Left ventricle myocardium superior (tissue), 1 donor: ENCODE measurements around the gene CR2. TPM values are rescaled to one million over a fixed set of nuclear protein-coding genes. Genes with fewer than 3 reads are reported as not detected.

ENCODE experiments used
- ATAC-seq: fragments of 200-7000 bp; cut with Tn5 transposase; one replicate; pipeline ENCODE4 v1.9.1; 2020; ENCODE audit warnings: mild to moderate bottlenecking, moderate library complexity
- DNase-seq: peaks from one replicate; pipeline ENCODE4 v3.0.0-alpha.2; 2020
- intact Hi-C: fragments of 100-400 bp; cut with micrococcal nuclease; formaldehyde crosslinking; loops from one replicate; pipeline ENCODE4 v1.11.0; 2022
- long read RNA-seq: library from polyadenylated mRNA; unstranded; transcript quantifications from one replicate; pipeline ENCODE4 v2.0.0, GENCODE V29; 2021
- total RNA-seq: library from RNA; stranded (reverse); fragmentation: NEBNext Ultra II Directional; extraction: Animal tissue kit (Norgen Biotek cat#: 25700); gene quantifications from one replicate; pipeline ENCODE4 v1.2.1, GENCODE V29; 2021
- donor health status: DM: no; HTN: yes; CAD: no; lungs with severe emphysema.

The CR2 gene
- total RNA-seq: not detected
- long read RNA-seq: 0 reads

- DNase-seq: peak; percentile 39
- ATAC-seq: peak; percentile 63
- intact Hi-C loops: no loop called here
Observed at GRCh38 chr1:207454046-207454964, at the start of gene CR2. Gene CR2 (plus strand): TSS chr1:207454328. CDS start chr1:207454419, 91 bp downstream.

DNA sequence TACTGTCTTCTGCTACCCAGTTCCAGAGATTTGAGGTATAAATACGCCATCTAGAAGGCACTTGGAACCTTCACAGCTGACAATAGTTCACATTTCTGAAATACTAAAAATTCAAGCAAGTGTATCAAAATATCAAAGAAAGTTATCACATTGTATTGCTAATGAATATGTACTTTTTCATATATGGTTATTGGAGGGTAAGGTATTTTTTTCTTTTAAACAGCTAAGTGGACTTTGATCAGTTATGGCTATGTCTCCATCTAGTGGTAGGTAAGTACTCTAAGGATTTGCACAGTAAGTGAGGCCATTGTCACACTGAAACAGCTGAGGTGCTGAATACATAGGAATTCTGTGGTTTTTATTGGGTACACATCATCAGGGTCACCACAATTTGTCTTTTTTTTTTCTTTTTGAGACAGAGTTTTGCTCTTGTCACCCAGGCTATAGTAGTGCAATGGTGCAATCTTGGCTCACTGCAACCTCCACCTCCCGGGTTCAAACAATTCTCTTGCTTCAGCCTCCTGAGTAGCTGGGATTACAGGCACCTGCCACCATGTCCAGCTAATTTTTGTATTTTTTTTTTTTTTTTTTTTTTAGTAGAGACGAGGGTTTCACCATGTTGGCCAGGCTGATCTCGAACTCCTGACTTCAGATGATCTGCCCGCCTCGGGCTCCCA, 49.1 kb upstream of the CR2 start:
- intact Hi-C loops: loop anchor here (5.0 to 10.0 kb wide), 2 partner anchors 220 to 318 kb away; partner anchors contain the start of gene C4BPB
- ATAC-seq (peak; percentile 57), DNase-seq (no peak)

DNA sequence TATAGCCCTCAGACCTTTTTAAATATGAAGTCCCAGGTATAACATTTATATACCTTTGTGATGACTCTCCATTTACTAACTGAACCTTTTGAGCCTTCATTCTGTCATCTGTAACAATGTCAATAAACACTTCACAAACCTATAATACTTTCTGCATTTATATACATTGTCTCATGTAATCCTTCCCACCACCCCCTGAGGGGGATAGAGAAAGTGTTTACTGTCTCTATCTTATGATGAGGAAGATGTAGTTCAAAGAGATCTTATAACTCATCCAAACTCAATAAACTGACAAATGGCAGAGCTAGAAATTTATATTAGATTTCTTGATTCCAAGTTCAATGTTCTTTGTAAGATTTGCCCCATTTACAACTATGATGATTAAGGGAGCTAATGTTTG, 48.3 kb upstream of the CR2 start:
- DNase-seq (no peak), ATAC-seq (no peak)
- intact Hi-C loops: loop anchor here (5.0 to 10.0 kb wide), 2 partner anchors 221 to 319 kb away; partner anchors contain the start of gene C4BPB

- DNase-seq (no peak), ATAC-seq (no peak)
- intact Hi-C loops: loop anchor here (5.0 to 10.0 kb wide), 2 partner anchors 223 to 320 kb away; partner anchors contain the start of gene C4BPB
Observed at GRCh38 chr1:207407655-207408260, 46.4 kb upstream of the CR2 start.

- intact Hi-C loops: no loop called here
- ATAC-seq (no peak), DNase-seq (no peak)
Observed at GRCh38 chr1:207412845-207413244, 41.3 kb upstream of the CR2 start.

GRCh38 chr1:207414606-207415108, 39.5 kb upstream of the CR2 start:
- no peak for ATAC-seq
- no peak for DNase-seq
- intact Hi-C loops: no loop called here

GRCh38 chr1:207417076-207417475, 37.1 kb upstream of the CR2 start:
- no peak for ATAC-seq
- intact Hi-C loops: no loop called here
- DNase-seq: no peak

- no peak for ATAC-seq
- intact Hi-C loops: no loop called here
- DNase-seq: no peak
Observed at GRCh38 chr1:207418351-207418750, 35.8 kb upstream of the CR2 start.

DNA sequence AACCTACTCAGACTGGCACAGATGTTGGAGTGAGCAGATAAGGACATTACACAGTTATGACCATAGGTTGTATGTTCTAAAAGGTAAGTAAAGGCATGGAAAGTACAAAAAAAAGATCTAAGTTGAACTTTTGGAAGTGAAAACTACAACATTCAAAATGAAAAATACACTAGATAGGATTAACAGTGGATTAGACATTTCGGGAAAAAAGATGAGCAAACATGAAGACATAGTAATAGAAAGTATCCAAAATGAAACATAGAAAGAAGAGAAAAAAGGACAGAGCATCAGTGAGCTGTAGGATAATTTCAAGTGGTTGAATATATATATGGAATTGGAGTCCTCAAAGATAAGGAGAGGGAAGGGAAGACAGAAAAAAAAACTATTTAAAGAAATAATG, 34.0 kb upstream of the CR2 start:
- intact Hi-C loops: no loop called here

DNA sequence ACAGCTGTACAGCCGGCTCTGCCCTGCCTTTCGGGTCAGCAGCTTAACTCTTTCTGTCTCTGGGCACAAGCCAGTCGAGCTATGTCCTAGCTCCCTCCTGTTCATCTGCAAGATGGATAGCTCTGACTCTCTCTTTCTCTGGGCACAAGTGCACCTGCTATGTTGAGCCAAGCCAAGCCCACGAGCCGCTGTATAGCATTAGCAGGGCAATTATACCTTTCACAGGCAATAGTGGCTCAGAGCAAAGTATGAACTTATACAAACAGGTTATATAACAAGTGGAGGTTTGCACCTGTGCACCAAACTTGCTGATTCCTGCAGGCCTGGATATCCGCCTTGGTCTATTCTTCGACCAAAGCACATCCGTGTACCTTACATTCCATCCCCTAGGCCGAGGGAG, 33.0 kb upstream of the CR2 start:
- intact Hi-C loops: no loop called here
- ATAC-seq (no peak), DNase-seq (no peak)

More for the DNA sequence above, 34.0 kb upstream of the CR2 start:
- ATAC-seq: no peak
- DNase-seq: no peak

- ATAC-seq: no peak
- intact Hi-C loops: no loop called here
- no peak for DNase-seq
Observed at GRCh38 chr1:207423560-207424292, 30.4 kb upstream of the CR2 start.

DNA sequence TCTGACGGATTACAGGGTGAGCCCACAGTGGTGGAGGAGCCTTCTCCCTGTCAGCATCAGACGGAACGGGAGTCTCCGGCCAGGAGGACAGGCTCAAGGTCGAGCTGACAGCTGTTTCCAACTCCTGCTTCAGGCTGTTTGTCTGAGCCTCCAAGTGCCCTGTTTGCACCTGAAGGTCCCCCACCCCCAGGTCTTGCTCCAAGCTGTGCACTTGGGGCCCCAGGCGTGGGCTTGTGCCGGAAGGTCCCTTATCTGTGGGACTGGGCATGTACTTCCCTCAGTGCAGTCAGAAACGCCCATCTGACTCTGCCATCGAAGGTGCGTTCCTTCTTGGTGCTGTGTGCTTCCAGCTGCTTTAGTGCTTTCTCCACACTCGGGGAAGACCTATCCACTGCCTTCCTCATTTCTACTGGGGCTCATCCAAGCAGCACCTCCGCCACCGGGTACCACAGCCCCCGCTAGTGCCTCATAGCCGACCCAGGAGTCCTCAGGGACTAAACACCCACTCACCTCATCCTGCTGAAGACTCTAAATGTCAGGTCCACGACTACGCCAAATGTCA, 29.5 kb upstream of the CR2 start:
- DNase-seq: no peak
- ATAC-seq: no peak
- intact Hi-C loops: no loop called here

GRCh38 chr1:207427832-207428585, 26.1 kb upstream of the CR2 start:
- ATAC-seq: no peak
- DNase-seq: no peak
- intact Hi-C loops: no loop called here

DNA sequence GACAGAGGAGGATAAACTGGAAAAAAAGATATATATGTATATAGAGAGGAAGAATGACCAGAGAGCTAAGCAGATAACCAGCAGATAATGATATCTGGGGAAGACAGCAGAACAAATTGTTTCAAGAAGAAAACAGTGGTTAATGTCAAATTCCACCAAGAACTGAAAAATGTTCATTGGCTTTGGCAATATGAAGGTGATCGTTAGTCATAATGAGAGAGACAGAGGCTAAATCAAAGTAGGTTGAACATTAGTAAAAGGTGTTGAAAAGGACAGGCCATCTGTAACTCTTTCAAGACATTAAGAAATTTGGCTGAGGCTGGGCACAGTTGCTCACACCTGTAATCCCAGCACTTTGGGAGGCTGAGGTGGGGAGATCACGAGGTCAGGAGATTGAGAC, 25.3 kb upstream of the CR2 start:
- intact Hi-C loops: no loop called here
- no peak for ATAC-seq
- DNase-seq: no peak

- intact Hi-C loops: no loop called here
- no peak for ATAC-seq
- DNase-seq: no peak
Observed at GRCh38 chr1:207429963-207430362, 24.2 kb upstream of the CR2 start.

- intact Hi-C loops: no loop called here
- ATAC-seq (no peak), DNase-seq (no peak)
Observed at GRCh38 chr1:207430602-207431001, 23.5 kb upstream of the CR2 start.

- ATAC-seq: no peak
- intact Hi-C loops: no loop called here
Observed at GRCh38 chr1:207431508-207431907, 22.6 kb upstream of the CR2 start.

DNA sequence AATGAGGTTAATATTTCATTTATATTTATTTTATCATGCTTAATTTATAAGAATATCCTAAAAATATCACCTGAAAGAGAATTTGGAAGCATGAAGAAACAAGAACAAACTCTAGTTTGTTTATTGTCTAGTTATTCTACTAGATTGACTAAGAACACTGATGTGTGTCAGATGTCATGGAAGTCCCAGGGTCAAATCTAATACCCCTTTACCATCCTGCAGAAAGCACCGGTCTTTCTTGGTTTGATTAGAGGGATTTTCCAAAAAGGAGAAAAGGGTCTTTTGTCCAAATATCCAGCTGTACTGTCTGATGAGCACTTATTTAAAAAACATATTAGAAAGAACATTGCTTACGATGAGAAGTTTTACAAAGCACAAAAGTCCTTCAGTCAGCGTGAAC, 20.7 kb upstream of the CR2 start:
- DNase-seq (no peak), ATAC-seq (no peak)
- intact Hi-C loops: no loop called here

More at GRCh38 chr1:207431508-207431907, 22.6 kb upstream of the CR2 start:
- DNase-seq: no peak
